Measurements from ENCODE around the gene GSG1L.

The GSG1L gene

GRCh38 chr16:27917949-27918348 is 145.6 kb downstream of the GSG1L start:
- in situ Hi-C loops (cut with MboI; ENCODE audit: low sequenced_read_pairs) = no loop called here

- in situ Hi-C loops (cut with MboI; ENCODE audit: low sequenced_read_pairs) = no loop called here
Observed at GRCh38 chr16:27911486-27911885, 152.0 kb downstream of the GSG1L start.

- in situ Hi-C loops (cut with MboI; ENCODE audit: low sequenced_read_pairs) = no loop called here
Observed at GRCh38 chr16:27907457-27907972, 156.0 kb downstream of the GSG1L start.

- in situ Hi-C loops (cut with MboI; ENCODE audit: low sequenced_read_pairs) = no loop called here
Observed at GRCh38 chr16:27906883-27907282, 156.6 kb downstream of the GSG1L start.

- in situ Hi-C loops (cut with MboI; ENCODE audit: low sequenced_read_pairs) = no loop called here
Observed at GRCh38 chr16:27903046-27903655, 160.4 kb downstream of the GSG1L start.

GRCh38 chr16:27902551-27902950 is 161.0 kb downstream of the GSG1L start:
- in situ Hi-C loops (cut with MboI; ENCODE audit: low sequenced_read_pairs) = no loop called here

GRCh38 chr16:27901956-27902355 is 161.6 kb downstream of the GSG1L start:
- in situ Hi-C loops (cut with MboI; ENCODE audit: low sequenced_read_pairs) = no loop called here

- in situ Hi-C loops (cut with MboI; ENCODE audit: low sequenced_read_pairs) = no loop called here
Observed at GRCh38 chr16:27899736-27900135, 163.8 kb downstream of the GSG1L start.

GRCh38 chr16:27894386-27894785 is 169.1 kb downstream of the GSG1L start:
- in situ Hi-C loops (cut with MboI; ENCODE audit: low sequenced_read_pairs) = no loop called here

- in situ Hi-C loops (cut with MboI; ENCODE audit: low sequenced_read_pairs) = no loop called here
Observed at GRCh38 chr16:27892879-27893278, 170.6 kb downstream of the GSG1L start.

GRCh38 chr16:27890866-27891265 is 172.6 kb downstream of the GSG1L start:
- in situ Hi-C loops (cut with MboI; ENCODE audit: low sequenced_read_pairs) = no loop called here

GRCh38 chr16:27890006-27890405 is 173.5 kb downstream of the GSG1L start:
- in situ Hi-C loops (cut with MboI; ENCODE audit: low sequenced_read_pairs) = no loop called here

GRCh38 chr16:27883576-27883975 is 179.9 kb downstream of the GSG1L start:
- in situ Hi-C loops (cut with MboI; ENCODE audit: low sequenced_read_pairs) = no loop called here

GRCh38 chr16:27880287-27880686 is 183.2 kb downstream of the GSG1L start:
- in situ Hi-C loops (cut with MboI; ENCODE audit: low sequenced_read_pairs) = no loop called here

- in situ Hi-C loops (cut with MboI; ENCODE audit: low sequenced_read_pairs) = no loop called here
Observed at GRCh38 chr16:27879601-27880247, 183.8 kb downstream of the GSG1L start.

- in situ Hi-C loops (cut with MboI; ENCODE audit: low sequenced_read_pairs) = loop anchor here (25.0 kb wide), 1 partner anchor 185 kb away; no protein-coding TSS in a partner anchor
Observed at GRCh38 chr16:27872627-27873026, 190.9 kb downstream of the GSG1L start.

GRCh38 chr16:27870116-27870798 is 193.3 kb downstream of the GSG1L start:
- in situ Hi-C loops (cut with MboI; ENCODE audit: low sequenced_read_pairs) = loop anchor here (25.0 kb wide), 1 partner anchor 183 kb away; no protein-coding TSS in a partner anchor

GRCh38 chr16:27869411-27869810 is 194.1 kb downstream of the GSG1L start:
- in situ Hi-C loops (cut with MboI; ENCODE audit: low sequenced_read_pairs) = loop anchor here (25.0 kb wide), 1 partner anchor 182 kb away; no protein-coding TSS in a partner anchor

GRCh38 chr16:27868180-27868579 is 195.3 kb downstream of the GSG1L start:
- in situ Hi-C loops (cut with MboI; ENCODE audit: low sequenced_read_pairs) = loop anchor here (25.0 kb wide), 1 partner anchor 181 kb away; no protein-coding TSS in a partner anchor

- in situ Hi-C loops (cut with MboI; ENCODE audit: low sequenced_read_pairs) = loop anchor here (25.0 kb wide), 1 partner anchor 180 kb away; no protein-coding TSS in a partner anchor
Observed at GRCh38 chr16:27867122-27868110, 196.1 kb downstream of the GSG1L start.

Data from HL-60/S4 (cell line).